Ovary (tissue), 9 donors: ENCODE results near the gene SLC44A1. TPM values are rescaled to one million over a fixed set of nuclear protein-coding genes. Genes with fewer than 3 reads are reported as not detected.

Experiments used
- DNase-seq, 5 donors: peaks; one replicate each; pipeline ENCODE4 v3.0.0-alpha.2; 2019 to 2020
- H3K27ac ChIP-seq, 2 donors: fragments of 200-600 bp; one replicate each; pipeline versions ENCODE4 v1.5.1 to v1.8.0; 2019 to 2022
- H3K27me3 ChIP-seq: fragments of 200-600 bp; one replicate; pipeline ENCODE4 v1.8.0; 2022
- H3K36me3 ChIP-seq: fragments of 200-600 bp; sonication (generic); one replicate; pipeline ENCODE4 v1.5.1; 2019
- H3K4me1 ChIP-seq: one replicate; pipeline ENCODE4 v1.8.1; 2013; ENCODE audit warnings: mild to moderate bottlenecking, moderate library complexity; ENCODE audit not compliant: insufficient read depth
- H3K4me3 ChIP-seq: fragments of 200-600 bp; sonication (generic); one replicate; pipeline ENCODE4 v1.5.1; 2017
- H3K9me3 ChIP-seq, 2 donors: fragments of 200-600 bp in 1 of 2; sonication (generic) in 1 of 2; one replicate each; pipeline versions ENCODE4 v1.5.1 to v1.8.1; 2013 to 2019; ENCODE audit warnings: mild to moderate bottlenecking in 1 of 2, moderate library complexity in 1 of 2
- EP300 ChIP-seq: sonication (generic); formaldehyde crosslinking; IDR thresholded peaks from one replicate; pipeline ENCODE4 v1.6.1; 2017; ENCODE audit warnings: antibody characterized with exemption
- POLR2A ChIP-seq: fragments of 450-650 bp; IDR thresholded peaks from one replicate; pipeline ENCODE4 v1.6.1; 2017; ENCODE audit warnings: antibody characterized with exemption, mild to moderate bottlenecking, moderate library complexity
- WGBS, 3 donors: extraction: QIAGEN DNeasy Blood & Tissue Kit in 1 of 3; methylation state at CpG; one replicate each; pipeline versions ENCODE4 v1.1.5 to v1.1.7; 2013 to 2017; 5-methylcytosine and 5-hydroxymethylcytosine counted together
- intact Hi-C, 4 donors: fragments of 100-400 bp; cut with DNase I; formaldehyde crosslinking; loops; one replicate each; pipeline versions ENCODE4 v1.11.0 to v1.15.1; 2022 to 2023
- polyA plus RNA-seq, 2 donors: library from polyadenylated mRNA; stranded (reverse); fragments of 200-250 nt in 1 of 2; fragments of 350-450 nt in 1 of 2; fragmentation: Illumina TruSeq in 1 of 2; extraction: RNeasy Lipid Tissue Mini Kit (QIAGEN cat#74804) in 1 of 2; gene quantifications; one replicate each; pipeline ENCODE4 v1.2.3, GENCODE V29; 2013 to 2014
- total RNA-seq, 7 donors: library from RNA; depleted of rRNA in 2 of 7; stranded (reverse); fragments of >200 nt in 2 of 7; fragmentation: NEBNext Ultra II Directional in 3 of 7; extraction: Animal tissue kit (Norgen Biotek cat#: 25700) in 3 of 7; gene quantifications; one replicate each; pipeline versions ENCODE4 v1.1.0 to v1.2.4, GENCODE V29; 2016 to 2023
- TF ChIP-seq, protein P1 (sequence below), 3 donors: fragments of 450-650 bp in 2 of 3; fragments of 200-600 bp in 1 of 3; IDR thresholded peaks; one replicate each; pipeline versions ENCODE4 v1.5.1 to v1.8.0; 2016 to 2022; ENCODE audit warnings: antibody characterized with exemption in 3 of 3, mild to moderate bottlenecking in 1 of 3
- donor health status: DM: no; HTN: no; CAD: no; lungs with moderate emphysema.
- donor health status: DM: no; HTN: no; CAD: no.
- donor health status: Bipolar disorder and iron deficiency.
- donor health status: DM: yes; HTN: yes; CAD: no.
- donor health status: DM: no; HTN: no; CAD: no.
- donor health status: DM: yes; HTN: yes; CAD: no.

The SLC44A1 gene
- total and polyA plus RNA-seq, 9 donors, result 8.8 to 34.7 (median 28.5) TPM

DNA sequence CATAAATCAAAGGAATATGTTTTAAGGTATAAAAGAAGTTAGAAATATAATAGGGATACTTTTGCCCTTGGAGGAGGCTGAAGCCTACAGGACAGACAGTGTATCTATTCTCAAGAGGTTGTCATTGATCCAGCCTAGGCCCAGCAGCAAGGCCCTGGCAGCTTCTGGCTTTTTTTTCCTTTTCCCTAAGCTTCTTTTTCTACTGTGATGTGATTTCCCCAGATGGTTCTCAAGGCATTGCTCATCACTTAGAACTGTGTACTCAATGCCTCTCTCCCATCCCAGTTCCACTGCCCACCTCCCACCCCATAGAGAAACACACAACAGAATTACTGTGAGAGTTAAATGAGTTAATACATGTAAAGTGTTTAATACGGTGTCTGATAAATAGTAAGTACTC lies 88.6 kb downstream of the SLC44A1 start:
- H3K27ac ChIP-seq, result no peak overlapping the region

DNA sequence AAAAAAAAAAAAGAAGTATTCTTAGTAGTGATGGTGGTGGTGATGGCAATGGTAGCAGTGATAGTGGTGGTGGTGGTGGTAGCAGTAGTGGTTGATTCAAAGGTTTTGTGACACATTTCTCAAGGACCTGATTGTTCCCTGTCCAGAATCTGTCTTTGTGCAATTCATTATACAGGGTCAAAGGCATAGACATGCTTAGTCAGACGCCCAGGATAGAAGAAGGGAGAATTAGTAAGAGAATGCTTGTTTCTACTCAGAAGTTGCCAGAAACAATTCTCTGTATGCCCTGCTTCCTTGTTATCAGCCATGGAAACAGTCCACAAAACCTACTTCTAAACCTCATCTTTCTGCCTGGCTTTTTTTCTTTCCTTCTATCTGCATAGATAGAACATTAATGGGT lies 89.4 kb downstream of the SLC44A1 start:
- intact Hi-C loops, result no loop called here
- TF ChIP-seq, protein P1, sequence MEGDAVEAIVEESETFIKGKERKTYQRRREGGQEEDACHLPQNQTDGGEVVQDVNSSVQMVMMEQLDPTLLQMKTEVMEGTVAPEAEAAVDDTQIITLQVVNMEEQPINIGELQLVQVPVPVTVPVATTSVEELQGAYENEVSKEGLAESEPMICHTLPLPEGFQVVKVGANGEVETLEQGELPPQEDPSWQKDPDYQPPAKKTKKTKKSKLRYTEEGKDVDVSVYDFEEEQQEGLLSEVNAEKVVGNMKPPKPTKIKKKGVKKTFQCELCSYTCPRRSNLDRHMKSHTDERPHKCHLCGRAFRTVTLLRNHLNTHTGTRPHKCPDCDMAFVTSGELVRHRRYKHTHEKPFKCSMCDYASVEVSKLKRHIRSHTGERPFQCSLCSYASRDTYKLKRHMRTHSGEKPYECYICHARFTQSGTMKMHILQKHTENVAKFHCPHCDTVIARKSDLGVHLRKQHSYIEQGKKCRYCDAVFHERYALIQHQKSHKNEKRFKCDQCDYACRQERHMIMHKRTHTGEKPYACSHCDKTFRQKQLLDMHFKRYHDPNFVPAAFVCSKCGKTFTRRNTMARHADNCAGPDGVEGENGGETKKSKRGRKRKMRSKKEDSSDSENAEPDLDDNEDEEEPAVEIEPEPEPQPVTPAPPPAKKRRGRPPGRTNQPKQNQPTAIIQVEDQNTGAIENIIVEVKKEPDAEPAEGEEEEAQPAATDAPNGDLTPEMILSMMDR (IDR thresholded peaks at IDR 0.05), result no peak
- no peak for TF ChIP-seq POLR2A
- TF ChIP-seq EP300, result no peak
- 66 to 84% (median 84%) methylated on average over 1 of the region's 1 CpG for WGBS, 3 donors

More for the DNA sequence above, 88.6 kb downstream of the SLC44A1 start:
- H3K9me3 ChIP-seq, result no peaks in the 10 kb centered on the region
- H3K27me3 ChIP-seq, result no peaks in the 10 kb centered on the region
- peaks cover 1% of the 10 kb centered on the region for H3K4me1 ChIP-seq
- TF ChIP-seq, protein P1 (IDR thresholded peaks at IDR 0.05), result no peak
- no peak overlapping the region for H3K4me3 ChIP-seq
- H3K36me3 ChIP-seq, result no peaks in the 10 kb centered on the region
- 84 to 97% (median 90%) methylated on average over 1 of the region's 1 CpG for WGBS, 3 donors
- no peak for DNase-seq
- intact Hi-C loops, result no loop called here

DNA sequence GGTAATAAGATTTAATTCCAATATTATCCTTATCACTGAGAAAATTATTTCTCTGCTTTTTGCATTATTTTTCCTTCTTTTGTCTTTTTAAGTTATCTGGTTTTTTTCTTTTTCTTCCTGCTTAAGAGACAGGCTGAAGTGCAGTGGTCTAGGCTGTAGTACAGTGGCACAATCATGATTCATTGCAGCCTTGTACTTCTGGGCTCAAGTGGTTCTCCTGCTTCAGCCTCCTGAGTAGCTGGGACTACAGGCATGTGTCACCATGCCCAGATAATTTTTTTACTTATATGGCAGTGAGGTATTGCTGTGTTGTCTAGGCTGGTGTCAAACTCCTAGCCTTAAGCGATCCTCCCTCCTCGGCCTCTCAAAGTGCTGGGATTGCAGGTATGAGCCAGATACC lies 93.9 kb downstream of the SLC44A1 start:
- no peaks in the 10 kb centered on the region for H3K27me3 ChIP-seq
- no peaks in the 10 kb centered on the region for H3K9me3 ChIP-seq
- TF ChIP-seq EP300 (no peak), POLR2A (no peak)
- TF ChIP-seq, protein P1 (IDR thresholded peaks at IDR 0.05), result no peak

More for the DNA sequence above, 89.4 kb downstream of the SLC44A1 start:
- Histone ChIP-seq H3K36me3 (no peaks in the 10 kb centered on the region), H3K4me3 (no peak overlapping the region), H3K27me3 (no peaks in the 10 kb centered on the region), H3K4me1 (peaks cover 1% of the 10 kb centered on the region), H3K9me3 (no peaks in the 10 kb centered on the region), H3K27ac (no peak overlapping the region)
- DNase-seq, result no peak

DNA sequence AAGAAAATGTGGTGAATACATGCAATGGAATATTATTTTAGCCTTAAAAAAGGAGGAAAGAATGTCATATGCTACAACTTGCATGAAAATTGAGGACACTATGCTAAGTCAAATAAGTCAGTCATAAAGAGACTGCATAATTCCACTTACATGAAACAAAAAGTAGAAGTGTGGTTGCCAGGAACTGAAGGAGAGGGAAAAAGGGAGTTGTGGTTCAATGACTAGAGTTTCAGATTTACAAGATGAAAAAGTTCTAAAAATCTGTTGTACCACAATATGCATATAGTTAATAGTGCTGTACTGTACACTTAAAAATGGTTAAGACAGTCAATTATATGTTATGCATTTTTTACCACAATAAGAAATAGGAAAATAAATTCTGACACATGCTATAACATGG lies 95.4 kb downstream of the SLC44A1 start:
- Histone ChIP-seq H3K36me3 (no peaks in the 10 kb centered on the region), H3K4me1 (no peaks in the 10 kb centered on the region), H3K27me3 (no peaks in the 10 kb centered on the region), H3K27ac (no peak overlapping the region), H3K4me3 (no peak overlapping the region), H3K9me3 (no peaks in the 10 kb centered on the region)
- TF ChIP-seq POLR2A (no peak), EP300 (no peak)
- TF ChIP-seq, protein P1 (IDR thresholded peaks at IDR 0.05), result no peak
- DNase-seq, result no peak
- intact Hi-C loops, result no loop called here

More for the DNA sequence above, 93.9 kb downstream of the SLC44A1 start:
- Histone ChIP-seq H3K36me3 (no peaks in the 10 kb centered on the region), H3K27ac (no peak overlapping the region), H3K4me3 (no peak overlapping the region), H3K4me1 (no peaks in the 10 kb centered on the region)
- DNase-seq, result no peak
- intact Hi-C loops, result no loop called here
- WGBS, 3 donors, result 98 to 100% (median 98%) methylated on average over 2 of the region's 2 CpGs
